Measurements from ENCODE around the gene RRP36.

Gene RRP36

GRCh38 chr6:43061861-43062260, 40.4 kb downstream of the RRP36 start:
- no peaks in the 10 kb centered on the region for H3K4me1 ChIP-seq (ENCODE audit: control insufficient read depth, insufficient read depth, low read length)
- DNase-seq (ENCODE audit: low read depth, low spot score) = no peak
- H3K9me3 ChIP-seq (ENCODE audit: control insufficient read depth, insufficient read depth, low read length) = no peaks in the 10 kb centered on the region
- H3K36me3 ChIP-seq (ENCODE audit: control insufficient read depth, insufficient read depth, low read length) = peaks cover 4% of the 10 kb centered on the region; the same call in 1 of the 2 replicates
- H3K27ac ChIP-seq (ENCODE audit: low read length) = no peak overlapping the region
- no peaks in the 10 kb centered on the region for H3K27me3 ChIP-seq (ENCODE audit: control insufficient read depth, insufficient read depth, low read length)
- WGBS (ENCODE audit: insufficient coverage, insufficient read length) = no CpG with 5 or more reads among the region's 2 CpGs
- no peak overlapping the region for H3K4me3 ChIP-seq (ENCODE audit: low read length)

- H3K4me1 ChIP-seq (ENCODE audit: control insufficient read depth, insufficient read depth, low read length) = no peaks in the 10 kb centered on the region
- no CpG with 5 or more reads among the region's 12 CpGs for WGBS (ENCODE audit: insufficient coverage, insufficient read length)
- no peaks in the 10 kb centered on the region for H3K9me3 ChIP-seq (ENCODE audit: control insufficient read depth, insufficient read depth, low read length)
- no peak for DNase-seq (ENCODE audit: low read depth, low spot score)
- no peak overlapping the region for H3K4me3 ChIP-seq (ENCODE audit: low read length)
- no peaks in the 10 kb centered on the region for H3K27me3 ChIP-seq (ENCODE audit: control insufficient read depth, insufficient read depth, low read length)
- no peak overlapping the region for H3K27ac ChIP-seq (ENCODE audit: low read length)
- H3K36me3 ChIP-seq (ENCODE audit: control insufficient read depth, insufficient read depth, low read length) = peaks cover 4% of the 10 kb centered on the region; the same call in 1 of the 2 replicates
Observed at GRCh38 chr6:43062818-43063217, 41.4 kb downstream of the RRP36 start.

- no peaks in the 10 kb centered on the region for H3K9me3 ChIP-seq (ENCODE audit: control insufficient read depth, insufficient read depth, low read length)
Observed at GRCh38 chr6:43070028-43070632, 48.7 kb downstream of the RRP36 start.

GRCh38 chr6:43074847-43075669, 53.6 kb downstream of the RRP36 start:
- no peaks in the 10 kb centered on the region for H3K9me3 ChIP-seq (ENCODE audit: control insufficient read depth, insufficient read depth, low read length)
- H3K4me3 ChIP-seq (ENCODE audit: low read length) = no peak overlapping the region; the same call in 1 of the 2 replicates
- no peaks in the 10 kb centered on the region; the same call in 1 of the 2 replicates for H3K36me3 ChIP-seq (ENCODE audit: control insufficient read depth, insufficient read depth, low read length)
- no CpG with 5 or more reads among the region's 6 CpGs for WGBS (ENCODE audit: insufficient coverage, insufficient read length)
- no peak overlapping the region for H3K27ac ChIP-seq (ENCODE audit: low read length)
- no peaks in the 10 kb centered on the region for H3K27me3 ChIP-seq (ENCODE audit: control insufficient read depth, insufficient read depth, low read length)
- peaks cover 8% of the 10 kb centered on the region for H3K4me1 ChIP-seq (ENCODE audit: control insufficient read depth, insufficient read depth, low read length)
- no peak for DNase-seq (ENCODE audit: low read depth, low spot score)

More at GRCh38 chr6:43070028-43070632, 48.7 kb downstream of the RRP36 start:
- DNase-seq (ENCODE audit: low read depth, low spot score) = no peak
- WGBS (ENCODE audit: insufficient coverage, insufficient read length) = no CpG with 5 or more reads among the region's 6 CpGs
- peaks cover 4% of the 10 kb centered on the region for H3K36me3 ChIP-seq (ENCODE audit: control insufficient read depth, insufficient read depth, low read length)
- no peaks in the 10 kb centered on the region for H3K27me3 ChIP-seq (ENCODE audit: control insufficient read depth, insufficient read depth, low read length)
- H3K27ac ChIP-seq (ENCODE audit: low read length) = no peak overlapping the region
- H3K4me1 ChIP-seq (ENCODE audit: control insufficient read depth, insufficient read depth, low read length) = peaks cover 2% of the 10 kb centered on the region
- no peak overlapping the region for H3K4me3 ChIP-seq (ENCODE audit: low read length)

- peak; percentile 72 for DNase-seq (ENCODE audit: low read depth, low spot score)
- peak within 1 kb of the TSS; percentile 93 for H3K4me3 ChIP-seq (ENCODE audit: low read length)
- no peak within 1 kb of the TSS for H3K27ac ChIP-seq (ENCODE audit: low read length)
- no peaks in the 10 kb centered on the region for H3K27me3 ChIP-seq (ENCODE audit: control insufficient read depth, insufficient read depth, low read length)
- WGBS (ENCODE audit: insufficient coverage, insufficient read length) = no CpG with 5 or more reads among the region's 60 CpGs
- no peaks in the 10 kb centered on the region; the same call in 1 of the 2 replicates for H3K36me3 ChIP-seq (ENCODE audit: control insufficient read depth, insufficient read depth, low read length)
- peaks cover 8% of the 10 kb centered on the region for H3K4me1 ChIP-seq (ENCODE audit: control insufficient read depth, insufficient read depth, low read length)
- H3K9me3 ChIP-seq (ENCODE audit: control insufficient read depth, insufficient read depth, low read length) = no peaks in the 10 kb centered on the region
Observed at GRCh38 chr6:43075670-43076463, 54.4 kb downstream of the RRP36 start, which contains the start of gene PTK7. Gene PTK7 (plus strand): TSS chr6:43076314. CDS start chr6:43076489, 175 bp downstream.

GRCh38 chr6:43076464-43077332, 55.3 kb downstream of the RRP36 start:
- WGBS (ENCODE audit: insufficient coverage, insufficient read length) = no CpG with 5 or more reads among the region's 72 CpGs
- no peaks in the 10 kb centered on the region; the same call in 1 of the 2 replicates for H3K36me3 ChIP-seq (ENCODE audit: control insufficient read depth, insufficient read depth, low read length)
- no peak overlapping the region for H3K27ac ChIP-seq (ENCODE audit: low read length)
- H3K27me3 ChIP-seq (ENCODE audit: control insufficient read depth, insufficient read depth, low read length) = no peaks in the 10 kb centered on the region
- no peak for DNase-seq (ENCODE audit: low read depth, low spot score)
- H3K4me3 ChIP-seq (ENCODE audit: low read length) = peak overlapping the region; percentile 93
- peaks cover 8% of the 10 kb centered on the region for H3K4me1 ChIP-seq (ENCODE audit: control insufficient read depth, insufficient read depth, low read length)
- H3K9me3 ChIP-seq (ENCODE audit: control insufficient read depth, insufficient read depth, low read length) = no peaks in the 10 kb centered on the region

- Histone ChIP-seq H3K9me3 (ENCODE audit: control insufficient read depth, insufficient read depth, low read length) (no peaks in the 10 kb centered on the region), H3K4me3 (ENCODE audit: low read length) (peak overlapping the region; percentile 93; the same call in 1 of the 2 replicates), H3K27me3 (ENCODE audit: control insufficient read depth, insufficient read depth, low read length) (no peaks in the 10 kb centered on the region), H3K4me1 (ENCODE audit: control insufficient read depth, insufficient read depth, low read length) (peaks cover 8% of the 10 kb centered on the region), H3K36me3 (ENCODE audit: control insufficient read depth, insufficient read depth, low read length) (no peaks in the 10 kb centered on the region), H3K27ac (ENCODE audit: low read length) (no peak overlapping the region)
- WGBS (ENCODE audit: insufficient coverage, insufficient read length) = no CpG with 5 or more reads among the region's 8 CpGs
- DNase-seq (ENCODE audit: low read depth, low spot score) = no peak
Observed at GRCh38 chr6:43077333-43077809, 55.9 kb downstream of the RRP36 start.

- no CpG with 5 or more reads among the region's 6 CpGs for WGBS (ENCODE audit: insufficient coverage, insufficient read length)
- no peaks in the 10 kb centered on the region for H3K36me3 ChIP-seq (ENCODE audit: control insufficient read depth, insufficient read depth, low read length)
- H3K4me3 ChIP-seq (ENCODE audit: low read length) = no peak overlapping the region
- H3K27ac ChIP-seq (ENCODE audit: low read length) = no peak overlapping the region
- no peaks in the 10 kb centered on the region for H3K9me3 ChIP-seq (ENCODE audit: control insufficient read depth, insufficient read depth, low read length)
- H3K27me3 ChIP-seq (ENCODE audit: control insufficient read depth, insufficient read depth, low read length) = no peaks in the 10 kb centered on the region
- H3K4me1 ChIP-seq (ENCODE audit: control insufficient read depth, insufficient read depth, low read length) = peaks cover 8% of the 10 kb centered on the region
- no peak for DNase-seq (ENCODE audit: low read depth, low spot score)
Observed at GRCh38 chr6:43077981-43078511, 56.6 kb downstream of the RRP36 start.

- no peak overlapping the region for H3K27ac ChIP-seq (ENCODE audit: low read length)
- H3K4me1 ChIP-seq (ENCODE audit: control insufficient read depth, insufficient read depth, low read length) = peaks cover 9% of the 10 kb centered on the region
- no peaks in the 10 kb centered on the region for H3K9me3 ChIP-seq (ENCODE audit: control insufficient read depth, insufficient read depth, low read length)
- no peaks in the 10 kb centered on the region for H3K36me3 ChIP-seq (ENCODE audit: control insufficient read depth, insufficient read depth, low read length)
- no peak overlapping the region for H3K4me3 ChIP-seq (ENCODE audit: low read length)
- no peaks in the 10 kb centered on the region for H3K27me3 ChIP-seq (ENCODE audit: control insufficient read depth, insufficient read depth, low read length)
- DNase-seq (ENCODE audit: low read depth, low spot score) = no peak
- no CpG with 5 or more reads among the region's 2 CpGs for WGBS (ENCODE audit: insufficient coverage, insufficient read length)
Observed at GRCh38 chr6:43078691-43079090, 57.3 kb downstream of the RRP36 start.
